ENCODE measurements around the gene ITSN1.

GRCh38 chr21:33875026-33875695 lies 232.9 kb downstream of the ITSN1 start:
- TF ChIP-seq POLR2A (IDR thresholded peaks at IDR 0.05) (no peak), CTCF (IDR thresholded peaks at IDR 0.05) (no peak)
